GM12878 (cell line): ENCODE measurements around the gene CDH7. TPM values are rescaled to one million over a fixed set of nuclear protein-coding genes. Genes with fewer than 3 reads are reported as not detected.

Experiments used
- ATAC-seq: fragments of 200-7000 bp; cut with Tn5 transposase; 3 replicates; pipeline ENCODE4 v1.9.1; 2020; ENCODE audit warnings: mild to moderate bottlenecking, moderate library complexity
- BruUV-seq: library from RNA; stranded (reverse); fragments of 400-500 nt; replicated peaks from 2 replicates; lab custom pipeline; 2021; lab: Mats Ljungman, UMichigan
- CTCF ChIA-PET: fragments of 300-600 bp; sonication (Branson Sonifier 250); formaldehyde crosslinking; extraction: SDS; loops from one replicate; lab custom pipeline; 2021; ENCODE audit warnings: inconsistent platforms; lab: Yijun Ruan, JAX
- POLR2A ChIA-PET: fragments of 350-600 bp; formaldehyde crosslinking; extraction: SDS; loops from one replicate; lab custom pipeline; 2021; ENCODE audit warnings: inconsistent platforms; lab: Charles Lee
- RAD21 ChIA-PET: fragments of 300-600 bp; sonication (Branson Sonifier 250); formaldehyde crosslinking; loops from one replicate; lab custom pipeline; 2023; ENCODE audit warnings: antibody characterized with exemption; ENCODE audit not compliant: unreplicated experiment; lab: Charles Lee
- SMC1A ChIA-PET: fragments of 300-600 bp; sonication (Branson Sonifier 250); formaldehyde crosslinking; loops from one replicate; lab custom pipeline; 2023; ENCODE audit not compliant: unreplicated experiment, uncharacterized antibody; lab: Charles Lee
- DNase-seq: peaks from one replicate; pipeline ENCODE4 v3.0.0-alpha.2; 2011; ENCODE audit warnings: low read depth, low spot score
- FAIRE-seq: peaks from 3 replicates; lab custom pipeline; 2011; peaks lifted over from hg19 to GRCh38; lab: Jason Lieb, UNC
- H2AFZ ChIP-seq: 2 replicates; pipeline ENCODE4 v1.6.0; 2011; ENCODE audit warnings: low read depth, low read length, control low read depth; ENCODE audit not compliant: control insufficient read depth
- H3K27ac ChIP-seq: 2 replicates; pipeline ENCODE4 v1.5.1; 2011; ENCODE audit warnings: control low read depth; ENCODE audit not compliant: control insufficient read depth, insufficient read depth
- H3K27me3 ChIP-seq, 2 experiments: replicated peaks in 1 of 2; 2 replicates each; pipeline versions ENCODE4 v1.6.0 to v1.6.1; 2011; ENCODE audit warnings: low read length in 1 of 2; ENCODE audit not compliant: control insufficient read depth in 2 of 2, insufficient read depth in 2 of 2
- H3K36me3 ChIP-seq, 2 experiments: 2 replicates each; pipeline ENCODE4 v1.5.1; 2011; ENCODE audit warnings: low read length in 1 of 2; ENCODE audit not compliant: control insufficient read depth in 2 of 2, insufficient read depth in 2 of 2
- H3K4me1 ChIP-seq: 2 replicates; pipeline ENCODE4 v1.6.1; 2011; ENCODE audit warnings: mild to moderate bottlenecking, low read length, moderate library complexity, mixed read lengths; ENCODE audit not compliant: control insufficient read depth, insufficient read depth
- H3K4me2 ChIP-seq: 2 replicates; pipeline ENCODE4 v1.6.0; 2011; ENCODE audit warnings: control low read depth; ENCODE audit not compliant: control insufficient read depth, insufficient read depth
- H3K4me3 ChIP-seq: fragments of 200-600 bp; sonication (generic); 2 replicates; pipeline ENCODE4 v1.5.1; 2016
- H3K79me2 ChIP-seq: 2 replicates; pipeline ENCODE4 v1.6.0; 2011; ENCODE audit warnings: low read length; ENCODE audit not compliant: control insufficient read depth, insufficient read depth
- H3K9ac ChIP-seq: 2 replicates; pipeline ENCODE4 v1.8.0; 2011; ENCODE audit warnings: low read length, control low read depth, mixed read lengths; ENCODE audit not compliant: control insufficient read depth, insufficient read depth
- H3K9me3 ChIP-seq: replicated peaks from 3 replicates; pipeline ENCODE4 v1.5.1; 2011; ENCODE audit warnings: mild to moderate bottlenecking, low read length; ENCODE audit not compliant: control insufficient read depth, insufficient read depth
- H4K20me1 ChIP-seq: 2 replicates; pipeline ENCODE4 v1.6.0; 2011; ENCODE audit not compliant: control insufficient read depth, insufficient read depth
- ATF2 ChIP-seq: IDR thresholded peaks from 2 replicates; pipeline ENCODE4 v1.6.1; 2012; ENCODE audit warnings: low read length, inconsistent platforms
- ATF3 ChIP-seq: IDR thresholded peaks from 2 replicates; pipeline ENCODE4 v1.6.1; 2011; ENCODE audit warnings: low read depth, mild to moderate bottlenecking, low read length, moderate library complexity, borderline replicate concordance; ENCODE audit errors: extremely low read depth
- CREM ChIP-seq: IDR thresholded peaks from 2 replicates; pipeline ENCODE4 v1.6.1; 2014; ENCODE audit warnings: antibody characterized with exemption, low read depth
- FOS ChIP-seq: IDR thresholded peaks from 3 replicates; pipeline ENCODE4 v1.6.1; 2011; ENCODE audit warnings: borderline replicate concordance; ENCODE audit not compliant: insufficient read length; ENCODE audit errors: extremely low read depth
- FOXK2 ChIP-seq: fragments of 450-650 bp; IDR thresholded peaks from 2 replicates; pipeline ENCODE4 v1.6.1; 2017; ENCODE audit warnings: mild to moderate bottlenecking, moderate library complexity
- HDAC6 ChIP-seq: fragments of 200-600 bp; sonication (generic); IDR thresholded peaks from one replicate; pipeline ENCODE4 v1.8.0; 2017; ENCODE audit warnings: antibody characterized with exemption; ENCODE audit not compliant: unreplicated experiment
- MTA2 ChIP-seq: fragments of 450-650 bp; IDR thresholded peaks from 2 replicates; pipeline ENCODE4 v1.6.1; 2016; ENCODE audit warnings: low read depth, mild to moderate bottlenecking, moderate library complexity
- NR2C1 ChIP-seq: fragments of 450-650 bp; IDR thresholded peaks from 2 replicates; pipeline ENCODE4 v1.6.1; 2017; ENCODE audit warnings: antibody characterized with exemption, mild to moderate bottlenecking, moderate library complexity
- NR2C2 ChIP-seq: IDR thresholded peaks from 2 replicates; pipeline ENCODE4 v1.6.1; 2011; ENCODE audit warnings: borderline replicate concordance, low read depth; ENCODE audit not compliant: control insufficient read depth, insufficient read length
- NR2F1 ChIP-seq: fragments of 450-650 bp; conservative IDR thresholded peaks from 2 replicates; pipeline ENCODE4 v1.6.1; 2017; ENCODE audit warnings: mild to moderate bottlenecking
- PBX3 ChIP-seq: IDR thresholded peaks from 2 replicates; pipeline ENCODE4 v1.6.1; 2011; ENCODE audit warnings: mild to moderate bottlenecking, low read depth, low read length, moderate library complexity; ENCODE audit not compliant: insufficient replicate concordance
- POU2F2 ChIP-seq: IDR thresholded peaks from 3 replicates; pipeline ENCODE4 v1.6.1; 2011; ENCODE audit warnings: low read depth, mild to moderate bottlenecking, low read length, borderline replicate concordance
- RCOR1 ChIP-seq: conservative IDR thresholded peaks from 2 replicates; pipeline ENCODE4 v1.6.1; 2012; ENCODE audit warnings: low read depth, low read length, improper control_type of control experiment
- SIX5 ChIP-seq: IDR thresholded peaks from 2 replicates; pipeline ENCODE4 v1.6.1; 2011; ENCODE audit warnings: mild to moderate bottlenecking, low read depth, low read length, moderate library complexity; ENCODE audit not compliant: severe bottlenecking
- SPI1 ChIP-seq: IDR thresholded peaks from 2 replicates; pipeline ENCODE4 v1.6.1; 2011; ENCODE audit warnings: low read depth, mild to moderate bottlenecking, low read length, moderate library complexity, borderline replicate concordance; ENCODE audit not compliant: insufficient read depth
- SRF ChIP-seq, 2 experiments: IDR thresholded peaks; 2 replicates each; pipeline ENCODE4 v1.6.1; 2011; ENCODE audit warnings: low read depth in 2 of 2, low read length in 2 of 2, mild to moderate bottlenecking in 1 of 2, moderate library complexity in 1 of 2
- SUPT20H ChIP-seq: IDR thresholded peaks from 2 replicates; pipeline ENCODE4 v1.6.1; 2011; ENCODE audit warnings: low read depth, mild to moderate bottlenecking, low read length, moderate library complexity, borderline replicate concordance; ENCODE audit not compliant: control insufficient read depth
- USF1 ChIP-seq: IDR thresholded peaks from 2 replicates; pipeline ENCODE4 v1.6.1; 2011; ENCODE audit warnings: borderline replicate concordance, low read depth, mild to moderate bottlenecking, moderate library complexity, mixed read lengths, low read length; ENCODE audit not compliant: insufficient read depth; ENCODE audit errors: extremely low read length
- ZNF24 ChIP-seq: fragments of 450-650 bp; IDR thresholded peaks from 2 replicates; pipeline ENCODE4 v1.6.1; 2017; ENCODE audit warnings: antibody characterized with exemption, mild to moderate bottlenecking
- WGBS: methylation state at CpG from one replicate; pipeline ENCODE4 v1.1.6; 2016; ENCODE audit warnings: low lambda C conversion rate; ENCODE audit not compliant: insufficient replicate concordance, insufficient coverage; ENCODE audit errors: missing lambda C conversion rate; 5-methylcytosine and 5-hydroxymethylcytosine counted together
- in situ Hi-C: fragments of 300-500 bp; cut with MboI; formaldehyde crosslinking; loops from 9 replicates; pipeline ENCODE4 v1.14.3; 2018; ENCODE audit warnings: mixed read lengths
- intact Hi-C: fragments of 100-400 bp; cut with micrococcal nuclease; formaldehyde crosslinking; loops from one replicate; pipeline ENCODE4 v1.14.2; 2022; ENCODE audit not compliant: unreplicated experiment
- polyA plus RNA-seq, 11 experiments: library from polyadenylated mRNA; depleted of rRNA in 4 of 11; unstranded in 6 of 11; stranded (reverse) in 5 of 11; fragments of >200 nt; fragmentation: Nextera tagmentation in 4 of 11; fragmentation: Illumina TruSeq in 1 of 11; extraction: Ambion mirVana in 4 of 11; extraction: Trizol in 1 of 11; gene quantifications; 1 replicate in 1 of 11; 2 replicates in 10 of 11; pipeline versions ENCODE4 v1.2.1 to v1.2.3, GENCODE V29; 2011 to 2016; ENCODE audit warnings: inconsistent platforms in 2 of 11, missing spikeins in 2 of 11, low read depth in 1 of 11
- total RNA-seq, 4 experiments: library from RNA; depleted of rRNA in 3 of 4; stranded (reverse); fragments of >200 nt in 3 of 4; fragmentation: Illumina TruSeq in 1 of 4; extraction: Trizol in 1 of 4; gene quantifications; 2 replicates each; pipeline versions ENCODE4 v1.2.1 to v1.2.3, GENCODE V29; 2013 to 2021

Gene CDH7
- total and polyA plus RNA-seq, 10 of the 15 experiments (the other 5 are each of a cell fraction or from before 2014, with no cell fraction given): 0.03 TPM; not detected in 9

GRCh38 chr18:65788373-65788772, 37.6 kb downstream of the CDH7 start (continued):
- TF ChIP-seq ATF2: no peak
- TF ChIP-seq SUPT20H: no peak
- no peak for TF ChIP-seq SPI1
- TF ChIP-seq RCOR1: no peak
- no peak for TF ChIP-seq USF1
- no peak for TF ChIP-seq NR2C2
- no peak for TF ChIP-seq ZNF24
- TF ChIP-seq SIX5: no peak
- no peak for TF ChIP-seq POU2F2

GRCh38 chr18:65790604-65791003, 39.8 kb downstream of the CDH7 start:
- H3K9ac ChIP-seq: no peak overlapping the region
- 50% methylated on average over 4 of the region's 4 CpGs for WGBS
- intact Hi-C loops (no loop called here), in situ Hi-C loops (no loop called here)
- H3K4me2 ChIP-seq: no peak overlapping the region
- H2AFZ ChIP-seq: no peak overlapping the region
- ChIA-PET SMC1A (no interaction called here), CTCF (no interaction called here), POLR2A (no interaction called here), RAD21 (no interaction called here)
- no peak overlapping the region for H3K4me3 ChIP-seq
- H4K20me1 ChIP-seq: no peaks in the 10 kb centered on the region
- no peaks in the 10 kb centered on the region for H3K36me3 ChIP-seq
- H3K27ac ChIP-seq: no peak overlapping the region
- ATAC-seq: no peak
- H3K79me2 ChIP-seq: no peaks in the 10 kb centered on the region
- no peaks in the 10 kb centered on the region for H3K4me1 ChIP-seq
- TF ChIP-seq HDAC6: no peak
- TF ChIP-seq ATF2: no peak
- TF ChIP-seq FOXK2: no peak
- no peak for TF ChIP-seq MTA2
- TF ChIP-seq SRF (IDR thresholded peaks at IDR 0.05; ENCODE audit: low read depth in 2 of 2, low read length in 2 of 2): no peak
- no peak for TF ChIP-seq FOS
- TF ChIP-seq CREM: no peak
- no peak for TF ChIP-seq NR2F1
- TF ChIP-seq SPI1: no peak
- TF ChIP-seq PBX3: no peak
- TF ChIP-seq NR2C1: no peak
- no peak for TF ChIP-seq ATF3
- H3K9me3 ChIP-seq: no peaks in the 10 kb centered on the region
- BruUV-seq: no TSS peak
- H3K27me3 ChIP-seq: no peaks in the 10 kb centered on the region
- FAIRE-seq: no peak
- DNase-seq: no peak
